H1 (cell line): Measurements from ENCODE around the gene WDR90. TPM values are rescaled to one million over a fixed set of nuclear protein-coding genes. Genes with fewer than 3 reads are reported as not detected.

Source experiments
- CTCF ChIA-PET: fragments of 300-600 bp; sonication (Branson Sonifier 250); formaldehyde crosslinking; loops from one replicate; lab custom pipeline; 2021; ENCODE audit not compliant: partially characterized antibody; lab: Charles Lee
- POLR2A ChIA-PET: fragments of 300-600 bp; sonication (Branson Sonifier 250); formaldehyde crosslinking; loops from one replicate; lab custom pipeline; 2021; ENCODE audit warnings: inconsistent platforms; ENCODE audit not compliant: partially characterized antibody; lab: Charles Lee
- DNase-seq, 2 experiments: peaks; one replicate each; pipeline versions ENCODE4 v3.0.0 to v3.0.0-alpha.2; 2010 to 2022; ENCODE audit warnings: low spot score in 2 of 2, low read depth in 1 of 2, mixed read lengths in 1 of 2
- FAIRE-seq: peaks from 2 replicates; lab custom pipeline; 2011; peaks lifted over from hg19 to GRCh38; lab: Jason Lieb, UNC
- H2AFZ ChIP-seq: 2 replicates; pipeline ENCODE4 v1.8.1; 2012; ENCODE audit warnings: low read length, inconsistent platforms
- H2AK5ac ChIP-seq: 2 replicates; pipeline ENCODE4 v1.6.1; 2013; ENCODE audit warnings: low read depth, low read length
- H2BK120ac ChIP-seq: replicated peaks from 2 replicates; pipeline ENCODE3; 2013; ENCODE audit warnings: low read depth, low read length, inconsistent platforms
- H2BK12ac ChIP-seq: 2 replicates; pipeline ENCODE4 v1.6.1; 2013; ENCODE audit warnings: low read depth, low read length
- H2BK15ac ChIP-seq: 2 replicates; pipeline ENCODE4 v1.6.1; 2013; ENCODE audit warnings: low read length
- H2BK20ac ChIP-seq: 2 replicates; pipeline ENCODE4 v1.6.1; 2013; ENCODE audit warnings: low read length
- H2BK5ac ChIP-seq: 2 replicates; pipeline ENCODE4 v1.6.1; 2013; ENCODE audit warnings: low read depth, low read length
- H3K14ac ChIP-seq: 2 replicates; pipeline ENCODE4 v1.6.1; 2013; ENCODE audit warnings: inconsistent platforms; ENCODE audit not compliant: insufficient read length
- H3K18ac ChIP-seq: 2 replicates; pipeline ENCODE4 v1.6.1; 2013; ENCODE audit warnings: low read length; ENCODE audit errors: extremely low read depth
- H3K23ac ChIP-seq: 2 replicates; pipeline ENCODE4 v1.6.1; 2013; ENCODE audit warnings: inconsistent platforms; ENCODE audit not compliant: insufficient read length
- H3K23me2 ChIP-seq: 2 replicates; pipeline ENCODE4 v1.6.1; 2013; ENCODE audit warnings: low read depth, low read length
- H3K27ac ChIP-seq: 2 replicates; pipeline ENCODE4 v1.6.1; 2011; ENCODE audit warnings: low read depth, low read length, inconsistent platforms
- H3K27me3 ChIP-seq, 4 experiments: replicated peaks in 1 of 4; 1 replicate in 1 of 4; 2 replicates in 3 of 4; pipeline versions ENCODE4 v1.6.1 to v1.8.1; 2011 to 2013; ENCODE audit warnings: low read length in 3 of 4, mild to moderate bottlenecking in 3 of 4, inconsistent platforms in 2 of 4, mixed read lengths in 2 of 4, moderate library complexity in 1 of 4; ENCODE audit not compliant: control insufficient read depth in 3 of 4, insufficient read depth in 3 of 4; ENCODE audit errors: extremely low read depth in 1 of 4
- H3K36me3 ChIP-seq, 4 experiments: 2 replicates each; pipeline versions ENCODE4 v1.6.1 to v1.8.1; 2011 to 2013; ENCODE audit warnings: mild to moderate bottlenecking in 4 of 4, low read length in 3 of 4, moderate library complexity in 2 of 4, control low read depth in 1 of 4, inconsistent platforms in 1 of 4; ENCODE audit not compliant: insufficient read depth in 4 of 4, control insufficient read depth in 2 of 4
- H3K4ac ChIP-seq: replicated peaks from 2 replicates; pipeline ENCODE3; 2013; ENCODE audit warnings: low read length, low read depth, mixed read lengths, inconsistent platforms; ENCODE audit not compliant: insufficient read length
- H3K4me1 ChIP-seq, 4 experiments: replicated peaks in 1 of 4; 1 replicate in 1 of 4; 2 replicates in 3 of 4; pipeline versions ENCODE4 v1.6.1 to v1.8.1; 2011 to 2013; ENCODE audit warnings: low read length in 3 of 4, inconsistent platforms in 2 of 4, mixed read lengths in 1 of 4; ENCODE audit not compliant: insufficient read depth in 4 of 4, control insufficient read depth in 3 of 4
- H3K4me2 ChIP-seq, 2 experiments: 2 replicates each; pipeline versions ENCODE4 v1.6.1 to v1.8.1; 2011 to 2013; ENCODE audit warnings: low read depth in 2 of 2, low read length in 2 of 2, control low read depth in 1 of 2, inconsistent platforms in 1 of 2, mild to moderate bottlenecking in 1 of 2; ENCODE audit not compliant: insufficient read depth in 1 of 2
- H3K4me3 ChIP-seq, 4 experiments: fragments of 200-600, 300-600 bp in 1 of 4; sonication (generic), shearing (Covaris generic), sonication (Bioruptor Twin) in 1 of 4; 2 replicates each; pipeline versions ENCODE4 v1.5.1 to v1.8.1; 2011 to 2016; ENCODE audit warnings: low read length in 4 of 4, low read depth in 3 of 4, control low read depth in 2 of 4, inconsistent platforms in 2 of 4, mild to moderate bottlenecking in 2 of 4, mixed read lengths in 1 of 4, moderate library complexity in 1 of 4; ENCODE audit not compliant: insufficient read depth in 2 of 4; ENCODE audit errors: extremely low read depth in 1 of 4
- H3K56ac ChIP-seq: replicated peaks from 2 replicates; pipeline ENCODE3; 2013; ENCODE audit warnings: low read depth, mild to moderate bottlenecking, mixed read lengths, low read length, inconsistent platforms; ENCODE audit not compliant: insufficient read length
- H3K79me1 ChIP-seq: 2 replicates; pipeline ENCODE4 v1.6.1; 2013; ENCODE audit warnings: low read depth, low read length, control low read depth
- H3K79me2 ChIP-seq, 2 experiments: 2 replicates each; pipeline versions ENCODE4 v1.6.1 to v1.8.1; 2012 to 2013; ENCODE audit warnings: low read length in 2 of 2, mild to moderate bottlenecking in 2 of 2, inconsistent platforms in 1 of 2; ENCODE audit not compliant: insufficient read depth in 2 of 2, control insufficient read depth in 1 of 2
- H3K9ac ChIP-seq, 4 experiments: replicated peaks in 1 of 4; 1 replicate in 1 of 4; 2 replicates in 3 of 4; pipeline versions ENCODE4 v1.6.1 to v1.8.1; 2011 to 2013; ENCODE audit warnings: low read depth in 3 of 4, low read length in 3 of 4, control low read depth in 2 of 4, mild to moderate bottlenecking in 2 of 4, moderate library complexity in 2 of 4, inconsistent platforms in 1 of 4; ENCODE audit errors: extremely low read depth in 1 of 4
- H3K9me3 ChIP-seq, 2 experiments: 2 replicates each; pipeline versions ENCODE4 v1.6.1 to v1.8.1; 2012 to 2013; ENCODE audit warnings: mild to moderate bottlenecking in 2 of 2, moderate library complexity in 2 of 2, control low read depth in 1 of 2, inconsistent platforms in 1 of 2, low read depth in 1 of 2, low read length in 1 of 2, mixed read lengths in 1 of 2; ENCODE audit not compliant: insufficient read depth in 2 of 2
- H4K20me1 ChIP-seq, 2 experiments: replicated peaks in 1 of 2; 2 replicates each; pipeline versions ENCODE3 to v1.8.1; 2011 to 2013; ENCODE audit warnings: inconsistent platforms in 2 of 2, low read length in 2 of 2, mild to moderate bottlenecking in 1 of 2; ENCODE audit not compliant: insufficient read depth in 2 of 2, control insufficient read depth in 1 of 2
- H4K5ac ChIP-seq: 2 replicates; pipeline ENCODE4 v1.6.1; 2013; ENCODE audit warnings: low read length, low read depth, mixed read lengths, inconsistent platforms; ENCODE audit not compliant: insufficient read length
- H4K8ac ChIP-seq: 2 replicates; pipeline ENCODE4 v1.8.0; 2013; ENCODE audit warnings: mild to moderate bottlenecking, moderate library complexity, low read length, inconsistent platforms; ENCODE audit not compliant: insufficient read depth; ENCODE audit errors: extremely low read depth
- H4K91ac ChIP-seq: replicated peaks from 2 replicates; pipeline ENCODE3; 2013; ENCODE audit warnings: low read length, mixed read lengths, inconsistent platforms; ENCODE audit not compliant: insufficient read length
- BRCA1 ChIP-seq: IDR thresholded peaks from 2 replicates; pipeline ENCODE4 v1.6.1; 2012; ENCODE audit warnings: low read depth, low read length, improper control_type of control experiment
- CHD1 ChIP-seq: IDR thresholded peaks from 2 replicates; pipeline ENCODE4 v1.6.1; 2012; ENCODE audit warnings: low read depth, low read length, improper control_type of control experiment
- PHF8 ChIP-seq: fragments of 200-600 bp; sonication (generic); conservative IDR thresholded peaks from 2 replicates; pipeline ENCODE4 v1.7.1; 2012; ENCODE audit warnings: low read depth, mild to moderate bottlenecking, inconsistent platforms, low read length, moderate library complexity
- SAP30 ChIP-seq: fragments of 300-600 bp; sonication (generic); IDR thresholded peaks from 2 replicates; pipeline ENCODE4 v1.7.1; 2012; ENCODE audit warnings: low read length, moderate library complexity, mild to moderate bottlenecking, inconsistent platforms; ENCODE audit not compliant: insufficient read depth, insufficient replicate concordance
- ZNF274 ChIP-seq: IDR thresholded peaks from 2 replicates; pipeline ENCODE4 v1.7.0; 2012; ENCODE audit warnings: low read length, borderline replicate concordance; ENCODE audit errors: extremely low read depth
- WGBS, 2 experiments: shearing (Covaris generic) in 1 of 2; methylation state at CpG; one replicate each; pipeline versions ENCODE4 v1.1.6 to v1.1.7; 2013 to 2015; ENCODE audit warnings: low lambda C conversion rate in 2 of 2, mixed read lengths in 2 of 2, inconsistent platforms in 1 of 2, low coverage in 1 of 2, missing lambda C conversion rate in 1 of 2; ENCODE audit not compliant: insufficient replicate concordance in 2 of 2, insufficient coverage in 1 of 2, insufficient read length in 1 of 2; ENCODE audit errors: extremely low coverage in 1 of 2, missing lambda C conversion rate in 1 of 2; 5-methylcytosine and 5-hydroxymethylcytosine counted together
- polyA plus RNA-seq, 7 experiments: library from polyadenylated mRNA; depleted of rRNA in 3 of 7; stranded (reverse) in 5 of 7; unstranded in 2 of 7; fragments of >200 nt in 5 of 7; fragments of 200-250 nt in 2 of 7; gene quantifications; 1 replicate in 5 of 7; 2 replicates in 1 of 7; 4 replicates in 1 of 7; pipeline versions ENCODE4 v1.2.1 to v1.2.3, GENCODE V29; 2011 to 2013; ENCODE audit warnings: missing spikeins in 2 of 7, mixed read lengths in 2 of 7
- total RNA-seq: library from RNA; stranded (reverse); fragmentation: NEBNext Ultra II Directional; extraction: Animal tissue kit (Norgen Biotek cat#: 25700); gene quantifications from 2 replicates; pipeline ENCODE4 v1.2.1, GENCODE V29; 2021

Gene WDR90
- total and polyA plus RNA-seq, 2 of the 8 experiments (the other 6 are each of a cell fraction or from before 2014, with no cell fraction given) = 24.0 to 47.2 TPM

DNA sequence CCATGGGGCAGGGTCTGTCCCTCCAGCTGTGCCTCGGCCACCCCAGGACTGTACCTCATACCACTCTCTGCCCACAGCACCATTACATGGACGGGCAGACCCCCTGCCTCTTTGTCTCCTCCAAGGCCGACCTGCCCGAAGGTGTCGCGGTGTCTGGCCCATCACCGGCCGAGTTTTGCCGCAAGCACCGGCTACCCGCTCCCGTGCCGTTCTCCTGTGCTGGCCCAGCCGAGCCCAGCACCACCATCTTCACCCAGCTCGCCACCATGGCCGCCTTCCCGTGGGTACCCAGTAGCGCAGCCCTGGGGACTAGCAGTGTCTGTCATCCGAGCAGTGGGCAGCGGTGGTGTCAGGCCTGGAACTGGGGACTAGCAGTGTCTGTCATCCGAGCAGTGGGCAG lies 23.7 kb downstream of the WDR90 start:
- Histone ChIP-seq H3K14ac (no peak overlapping the region), H3K79me2 (peaks cover 0 to 13% of the 10 kb centered on the region in 2 experiments; a peak in 1 of 4 replicates), H3K27me3 (peaks cover 0 to 2% (median 0%) of the 10 kb centered on the region in 4 experiments; a peak in 2 of 7 replicates), H4K8ac (no peak overlapping the region), H4K91ac (no peak overlapping the region), H3K9me3 (no peaks in the 10 kb centered on the region), H3K27ac (no peak overlapping the region), H2AK5ac (no peak overlapping the region), H3K4ac (no peak overlapping the region), H4K5ac (no peak overlapping the region), H3K4me2 (no peak overlapping the region), H3K23ac (no peak overlapping the region), H3K18ac (no peak overlapping the region), H3K23me2 (peaks cover 12% of the 10 kb centered on the region), H2BK15ac (no peak overlapping the region), H2BK20ac (no peak overlapping the region), H2AFZ (no peak overlapping the region), H3K79me1 (peaks cover 13% of the 10 kb centered on the region), H3K9ac (no peak overlapping the region), H3K4me3 (no peak overlapping the region), H3K56ac (no peak overlapping the region), H2BK12ac (no peak overlapping the region), H2BK5ac (no peak overlapping the region), H4K20me1 (peaks cover 5 to 27% of the 10 kb centered on the region in 2 experiments), H3K4me1 (peaks cover 0 to 29% (median 25%) of the 10 kb centered on the region in 4 experiments; a peak in 6 of 7 replicates), H2BK120ac (no peak overlapping the region), H3K36me3 (peaks cover 14 to 44% (median 33%) of the 10 kb centered on the region in 4 experiments)
- DNase-seq (no peak), FAIRE-seq (no peak)
- CTCF ChIA-PET = interaction anchor here (1.0 to 12.0 kb wide), 5 partner anchors 12 to 280 kb away, joined by 3 to 75 read pairs (median 5); partner anchors contain the start of genes CIAO3 and WDR24
- POLR2A ChIA-PET = interaction anchor here (0.7 to 17.4 kb wide), 7 partner anchors 5 to 44 kb away, joined by 3 to 214 read pairs (median 4); partner anchors contain the start of genes JMJD8, RHBDL1, RHOT2 and STUB1
- WGBS, 2 experiments = 95% methylated on average over 21 of the region's 21 CpGs; no CpG with 5 or more reads in 1 of the 2 experiments
- TF ChIP-seq ZNF274 (no peak), PHF8 (no peak), CHD1 (no peak), SAP30 (no peak), BRCA1 (no peak)
